HG03439 (cell line): Measurements from ENCODE around the gene ZNF618.

Experiments
- ATAC-seq: cut with Tn5 transposase; IDR thresholded peaks from one replicate; pipeline ENCODE4 v1.9.1; 2021; ENCODE audit warnings: mild to moderate bottlenecking, moderate library complexity; ENCODE audit not compliant: unreplicated experiment

ZNF618 gene

DNA sequence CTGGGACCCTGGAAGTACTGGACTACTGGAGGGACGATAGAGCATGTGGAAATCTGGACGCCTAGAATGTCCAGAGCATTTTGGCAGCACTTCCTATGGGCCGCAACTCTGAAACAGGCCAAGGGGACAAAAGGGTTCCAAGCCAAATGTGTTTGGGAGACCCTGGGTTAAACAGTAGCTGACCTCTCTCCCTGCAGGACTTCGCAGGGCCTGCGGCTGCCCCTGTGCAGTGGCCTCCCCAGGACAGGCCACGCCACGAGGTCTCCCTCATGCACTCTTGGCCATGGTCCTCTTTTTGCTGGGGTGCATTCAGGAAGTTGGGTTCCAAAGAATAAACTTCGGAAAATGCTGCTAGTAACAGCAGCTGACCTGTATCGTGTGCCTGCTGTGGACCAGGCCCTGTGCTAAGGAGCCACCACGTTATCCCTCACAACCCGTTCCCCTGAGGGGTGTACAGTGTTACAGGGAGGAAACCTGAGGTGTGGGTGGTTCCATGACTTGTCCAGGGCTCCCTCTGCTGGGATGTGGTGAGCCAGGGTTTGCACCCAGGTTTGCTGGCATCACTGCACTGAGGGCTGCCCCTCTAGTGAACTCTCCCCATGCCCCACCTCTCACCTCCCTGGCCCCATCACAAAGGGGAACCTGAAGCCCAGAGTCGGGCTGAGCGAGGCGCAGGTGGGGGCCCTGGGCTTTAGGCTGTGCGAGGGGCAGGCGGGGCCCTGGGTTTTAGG lies 122.6 kb downstream of the ZNF618 start:
- no peak for ATAC-seq

DNA sequence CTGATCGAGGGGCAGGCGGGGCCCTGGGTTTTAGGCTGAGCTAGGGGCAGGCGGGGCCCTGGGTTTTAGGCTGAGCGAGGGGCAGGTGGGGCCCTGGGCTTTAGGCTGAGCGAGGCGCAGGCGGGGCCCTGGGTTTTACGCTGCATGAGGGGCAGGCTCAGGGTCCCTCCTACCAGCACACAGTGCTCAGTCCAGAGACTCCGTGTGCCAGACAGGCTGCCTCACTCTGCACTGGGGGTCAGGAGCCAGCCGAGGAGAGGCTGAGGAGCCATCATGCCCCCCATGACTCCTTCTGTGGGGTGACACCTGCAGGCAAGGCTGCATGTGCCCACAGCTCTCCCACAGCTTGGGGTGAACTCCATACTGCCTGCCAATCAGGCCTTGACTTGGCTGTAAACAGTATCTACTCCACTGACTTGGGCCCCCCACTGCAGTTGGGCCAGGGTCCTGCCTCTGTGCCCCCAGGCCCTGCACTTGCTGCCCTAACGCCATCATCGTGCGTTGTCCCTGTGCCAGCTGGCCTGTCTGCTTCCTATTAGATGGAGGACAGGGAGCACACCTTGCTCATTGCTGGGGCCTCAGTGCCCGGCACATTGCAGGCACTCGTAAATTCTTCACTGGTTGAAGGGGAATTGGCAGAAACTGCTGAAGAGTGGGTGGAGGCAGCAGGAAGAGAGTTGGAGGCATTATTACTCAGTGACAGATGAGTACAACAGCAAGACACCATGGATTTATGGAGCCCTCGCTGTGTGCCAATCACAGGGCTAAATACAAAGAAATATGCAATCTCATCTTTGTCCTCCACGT lies 123.3 kb downstream of the ZNF618 start:
- ATAC-seq, result no peak

DNA sequence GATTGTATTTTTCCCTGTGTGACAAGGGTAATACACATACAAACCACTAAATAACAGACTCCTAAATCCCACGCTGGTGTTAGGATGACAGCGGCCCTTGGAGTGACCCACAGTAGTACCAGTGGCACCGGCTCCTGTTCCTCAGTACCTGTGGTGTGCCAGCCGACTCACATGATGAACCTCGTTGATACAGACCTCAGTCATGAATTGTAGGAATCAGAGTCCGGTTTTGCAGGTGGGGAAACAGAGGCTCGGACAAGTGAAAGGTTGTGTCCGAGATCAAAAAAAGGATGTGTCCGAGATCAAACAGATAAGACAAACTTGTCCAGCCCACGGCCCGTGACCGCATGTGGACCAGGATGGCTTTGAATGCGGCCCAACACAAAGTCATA lies 124.0 kb downstream of the ZNF618 start:
- no peak for ATAC-seq

DNA sequence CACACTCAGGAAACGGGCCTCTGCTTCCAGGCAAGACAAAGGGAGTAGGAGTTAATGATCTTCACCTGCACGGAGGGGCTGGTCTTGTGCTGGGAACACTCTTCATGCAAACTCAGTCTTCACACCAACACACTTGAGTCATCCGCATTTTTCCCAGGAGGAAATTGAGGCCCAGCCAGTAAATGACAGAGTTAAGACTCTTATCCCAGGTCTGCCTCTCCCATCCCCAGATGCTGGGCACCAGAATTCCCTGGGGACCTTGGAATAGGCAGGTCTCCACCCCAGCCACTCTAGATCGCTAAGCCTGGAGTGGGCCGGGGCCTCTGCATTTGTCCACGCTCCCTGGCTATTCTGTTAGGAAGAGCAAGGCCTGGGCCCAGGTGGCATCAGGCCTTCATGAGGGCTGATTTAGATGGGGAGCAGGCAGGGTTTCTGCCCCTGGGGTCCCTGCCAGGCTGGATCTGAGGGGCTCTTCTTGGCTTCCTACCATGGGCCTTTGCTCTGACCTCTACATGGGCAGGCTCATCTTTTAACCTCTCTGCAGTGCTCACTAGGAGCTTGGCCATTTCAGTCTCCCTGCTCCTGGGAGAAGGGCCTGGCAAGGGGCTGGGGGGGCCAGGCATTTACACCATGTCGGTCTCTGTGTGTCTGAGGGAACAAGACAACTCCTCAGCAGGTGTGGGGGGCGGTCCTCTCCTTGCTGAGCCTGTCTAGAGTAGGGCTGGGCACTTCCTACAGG lies 124.7 kb downstream of the ZNF618 start:
- no peak for ATAC-seq

DNA sequence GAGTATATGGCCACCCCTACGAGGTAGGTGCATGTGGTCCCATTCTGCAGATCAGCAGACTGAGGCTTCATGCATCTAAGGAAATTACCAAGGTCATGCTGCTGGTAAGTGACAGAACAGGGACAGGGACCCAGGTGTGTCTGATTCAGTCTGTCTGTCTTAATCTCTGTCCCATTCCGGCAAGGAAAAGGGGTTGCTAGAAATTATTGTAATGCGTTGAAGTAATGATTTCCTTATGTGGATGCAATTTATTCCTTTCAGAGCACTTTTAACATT lies 125.2 kb downstream of the ZNF618 start:
- ATAC-seq, result no peak

DNA sequence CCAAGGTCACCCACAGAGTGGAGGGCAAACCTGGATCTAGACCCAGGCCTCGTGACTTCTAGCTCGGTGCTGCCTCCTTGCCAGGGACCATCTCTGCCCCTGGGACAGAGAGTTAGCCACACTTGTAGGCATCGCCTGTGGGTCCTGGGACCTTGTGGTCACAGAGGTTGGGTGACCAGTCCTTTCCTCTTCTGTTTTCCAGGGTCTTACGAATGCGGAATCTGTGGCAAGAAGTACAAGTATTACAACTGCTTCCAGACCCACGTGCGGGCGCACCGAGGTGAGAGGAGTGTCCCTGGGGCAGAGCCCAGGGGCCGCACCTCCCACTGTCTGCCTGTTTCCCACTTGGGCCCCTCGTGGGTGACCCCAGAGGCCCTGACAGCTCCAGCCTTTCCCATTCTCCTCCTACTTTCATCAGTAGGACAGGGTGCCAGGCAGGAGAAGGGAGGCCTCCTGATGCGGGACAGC lies 125.7 kb downstream of the ZNF618 start:
- ATAC-seq, result no peak

DNA sequence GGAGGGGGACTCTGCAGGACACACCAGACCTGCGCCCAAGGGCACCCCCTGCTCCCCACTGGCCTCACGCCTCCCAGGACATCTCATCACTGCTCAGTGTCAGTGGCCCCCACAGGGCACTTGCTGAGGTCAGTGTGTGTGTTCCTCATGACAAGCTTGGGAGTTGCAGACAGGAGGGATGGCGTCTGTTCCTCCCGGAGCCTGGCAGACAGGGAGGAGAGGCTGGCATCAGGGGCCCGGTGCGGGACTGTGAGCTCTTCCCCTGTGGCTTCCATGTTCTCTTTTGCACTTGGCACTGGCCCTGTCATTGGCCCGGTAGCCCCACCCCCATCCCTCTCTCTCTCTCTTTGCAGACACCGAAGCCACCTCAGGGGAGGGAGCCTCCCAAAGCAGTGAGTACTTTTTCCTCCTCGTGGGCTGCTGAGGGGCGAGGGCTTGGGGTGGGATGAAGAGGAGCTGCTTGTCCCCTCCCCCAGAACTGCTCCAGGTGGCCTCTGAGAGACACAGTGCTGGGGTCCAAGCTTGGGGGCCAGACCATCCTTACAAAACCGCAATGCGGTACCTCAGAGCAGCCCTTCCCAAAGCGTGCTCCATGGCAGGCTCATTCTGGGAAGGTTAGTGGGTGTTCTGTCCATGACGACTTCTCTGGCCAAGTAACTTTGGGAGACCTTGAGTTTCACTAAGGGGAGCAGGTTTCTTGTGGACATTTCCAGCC lies 126.3 kb downstream of the ZNF618 start:
- ATAC-seq, result no peak

DNA sequence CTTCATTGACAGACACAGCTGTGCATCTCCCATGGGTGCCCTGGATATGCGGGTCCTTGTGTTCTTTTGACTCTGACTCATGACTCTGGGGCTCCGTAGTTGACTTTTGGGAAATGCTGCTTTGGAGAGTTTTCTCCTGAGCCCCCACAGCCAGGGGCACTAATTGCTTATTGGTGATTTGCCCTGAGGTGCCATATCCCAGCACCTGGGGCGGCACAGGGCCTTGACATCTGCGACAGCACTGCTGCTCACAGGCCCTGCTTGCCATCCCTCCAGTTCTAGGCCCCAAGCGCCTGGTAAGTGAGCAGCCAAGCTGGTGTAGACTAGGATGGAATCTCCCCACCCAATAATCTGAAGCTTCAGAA lies 126.9 kb downstream of the ZNF618 start:
- ATAC-seq, result no peak

DNA sequence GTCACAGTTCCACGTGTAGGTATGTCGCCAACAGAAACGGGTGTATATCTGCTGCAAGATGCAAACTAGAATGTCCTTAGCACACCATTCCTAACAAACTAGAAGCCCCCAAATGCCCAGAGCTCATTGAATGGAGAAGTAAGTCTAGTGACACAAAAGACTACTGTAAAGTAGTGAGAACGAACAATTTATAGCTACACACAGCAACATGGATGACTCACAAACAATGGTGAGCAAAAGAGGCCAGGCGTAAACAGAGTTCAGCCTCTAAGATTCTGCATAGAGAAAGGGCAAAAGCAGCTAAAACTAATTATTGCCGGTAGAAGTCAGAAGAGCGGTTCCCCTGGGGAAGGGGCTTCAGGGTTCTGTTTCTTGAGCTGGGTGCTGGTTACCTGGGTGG lies 127.2 kb downstream of the ZNF618 start:
- ATAC-seq, result no peak

DNA sequence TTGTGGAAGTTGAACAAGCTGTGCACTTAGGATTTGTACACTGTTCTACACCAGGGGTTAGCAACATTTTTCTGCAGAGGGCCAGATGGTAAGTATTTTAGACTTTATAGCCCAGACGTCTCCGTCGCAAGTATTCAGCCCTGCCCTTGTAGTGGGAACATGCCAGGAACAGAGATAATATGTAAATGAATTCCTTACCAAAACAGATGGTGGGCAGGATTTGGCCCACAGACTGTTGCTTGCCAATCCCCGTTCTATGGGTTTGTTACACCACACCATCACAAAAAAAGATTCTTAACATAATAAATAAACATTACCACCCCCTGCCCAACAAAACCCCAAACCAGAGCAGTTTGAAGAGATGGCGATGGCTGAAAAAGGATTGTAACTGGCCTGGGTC lies 127.6 kb downstream of the ZNF618 start:
- ATAC-seq, result no peak

DNA sequence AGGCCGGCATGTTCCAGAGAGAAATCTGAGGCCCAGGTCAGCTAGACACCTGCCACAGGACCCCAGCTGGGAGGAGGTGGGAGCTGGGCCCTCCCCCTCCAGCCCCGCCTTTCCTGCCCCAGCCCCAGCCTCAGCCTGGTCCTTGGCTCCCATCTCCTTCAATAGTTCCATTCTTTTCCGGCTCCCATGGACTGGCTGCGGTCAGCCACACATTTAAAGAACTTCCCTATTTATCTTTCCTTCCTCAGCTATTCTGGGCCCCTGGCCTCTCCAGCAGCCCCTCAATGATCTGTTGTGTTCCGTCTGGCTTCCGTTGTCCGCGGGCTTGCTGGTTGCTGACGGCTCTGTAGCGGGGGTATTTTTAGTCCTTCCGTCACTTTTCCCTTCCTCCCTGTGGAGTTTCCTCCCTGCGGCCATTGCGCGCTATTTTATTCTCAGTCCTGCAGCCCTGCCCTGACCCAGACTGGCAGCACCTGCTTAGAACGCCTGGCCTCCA lies 128.2 kb downstream of the ZNF618 start:
- ATAC-seq, result no peak

DNA sequence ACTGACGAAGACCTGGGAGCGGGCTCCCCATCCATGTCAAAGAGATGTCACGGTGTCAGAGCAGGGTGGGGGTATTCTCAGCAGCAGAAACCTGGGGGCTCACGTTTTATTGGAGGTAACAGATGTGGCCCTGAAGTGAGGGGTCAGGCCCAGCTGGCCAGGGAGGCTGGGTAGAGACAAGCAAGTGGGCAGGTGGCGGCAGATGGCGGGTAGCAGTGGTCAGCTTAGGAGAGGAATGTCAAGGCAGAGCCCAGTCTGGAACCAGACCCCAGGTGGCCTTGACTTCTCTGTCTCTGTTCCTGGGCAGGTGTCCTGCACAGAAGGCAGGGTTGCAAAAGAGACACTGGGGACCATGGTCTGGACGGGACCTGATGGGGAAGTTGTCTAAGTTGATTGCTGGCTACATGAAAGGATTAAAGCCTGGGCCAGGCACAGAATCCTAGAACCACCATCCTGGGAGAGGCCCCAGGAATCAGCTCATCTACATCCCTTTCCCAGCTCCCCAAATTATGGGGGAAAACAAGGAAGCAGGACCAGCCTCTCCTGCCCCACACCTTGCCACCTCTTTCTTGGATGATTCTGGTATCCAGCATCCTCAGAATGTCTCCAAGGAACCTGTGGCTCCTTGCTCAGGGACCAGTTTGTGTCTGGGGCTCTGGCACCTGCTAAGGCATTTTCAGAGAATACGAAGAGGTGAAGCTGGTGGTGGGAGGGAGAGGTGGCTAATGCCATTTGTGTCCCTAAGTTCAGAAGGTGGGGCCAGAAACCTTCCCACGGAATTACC lies 129.5 kb downstream of the ZNF618 start:
- no peak for ATAC-seq

DNA sequence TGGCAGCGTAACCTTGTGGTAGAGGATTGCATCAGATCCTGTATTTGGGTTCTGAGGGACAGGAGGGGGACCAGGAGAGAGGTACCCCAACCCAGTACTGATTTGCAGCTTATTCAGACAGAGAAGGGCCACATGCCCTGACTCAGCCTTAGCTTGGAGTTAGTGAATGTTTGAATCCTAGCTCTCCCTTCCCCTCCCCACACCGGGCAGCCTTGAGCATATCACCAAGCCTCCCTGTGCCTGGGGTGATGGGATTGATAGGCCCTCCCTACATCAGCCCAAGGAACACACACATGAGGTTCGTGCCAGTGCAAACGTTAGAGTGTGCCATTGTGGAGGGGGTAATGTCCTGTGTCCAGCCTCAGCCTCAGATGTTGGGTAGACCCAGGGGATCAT lies 130.0 kb downstream of the ZNF618 start:
- no peak for ATAC-seq

DNA sequence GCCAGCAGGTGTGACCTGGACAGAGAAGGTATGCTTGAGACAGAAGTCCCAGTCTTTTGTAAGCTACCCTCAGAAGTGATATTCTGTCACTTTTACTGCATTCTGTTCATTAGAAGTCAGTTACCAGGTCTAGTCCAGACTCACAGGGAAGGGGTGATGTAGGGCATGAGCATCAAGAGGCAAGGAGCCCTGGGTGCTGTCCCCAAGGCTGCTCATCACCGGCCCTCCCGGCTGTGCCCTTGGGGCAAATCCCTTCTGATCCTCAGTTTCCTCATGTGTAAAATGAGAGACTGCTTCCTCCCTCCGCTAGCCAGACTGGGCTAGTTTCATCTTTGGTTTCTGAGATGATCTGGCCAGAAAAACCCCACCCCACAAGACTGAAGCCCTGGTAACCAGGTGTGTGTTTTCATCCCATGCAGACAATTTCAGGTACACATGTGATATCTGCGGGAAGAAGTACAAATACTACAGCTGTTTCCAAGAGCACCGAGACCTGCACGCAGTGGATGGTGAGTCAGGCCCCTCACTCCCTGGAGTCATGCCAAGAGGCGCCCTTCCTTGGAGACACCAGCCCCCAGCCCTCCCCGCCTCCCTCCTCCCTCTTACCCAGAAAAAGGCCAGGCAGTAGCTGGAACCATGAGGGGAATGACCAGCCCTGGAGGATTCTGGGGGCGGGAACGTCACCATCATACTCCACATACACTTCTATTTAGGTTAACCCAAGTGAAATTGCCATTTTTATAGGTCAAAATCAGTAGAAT lies 131.0 kb downstream of the ZNF618 start:
- ATAC-seq, result no peak

DNA sequence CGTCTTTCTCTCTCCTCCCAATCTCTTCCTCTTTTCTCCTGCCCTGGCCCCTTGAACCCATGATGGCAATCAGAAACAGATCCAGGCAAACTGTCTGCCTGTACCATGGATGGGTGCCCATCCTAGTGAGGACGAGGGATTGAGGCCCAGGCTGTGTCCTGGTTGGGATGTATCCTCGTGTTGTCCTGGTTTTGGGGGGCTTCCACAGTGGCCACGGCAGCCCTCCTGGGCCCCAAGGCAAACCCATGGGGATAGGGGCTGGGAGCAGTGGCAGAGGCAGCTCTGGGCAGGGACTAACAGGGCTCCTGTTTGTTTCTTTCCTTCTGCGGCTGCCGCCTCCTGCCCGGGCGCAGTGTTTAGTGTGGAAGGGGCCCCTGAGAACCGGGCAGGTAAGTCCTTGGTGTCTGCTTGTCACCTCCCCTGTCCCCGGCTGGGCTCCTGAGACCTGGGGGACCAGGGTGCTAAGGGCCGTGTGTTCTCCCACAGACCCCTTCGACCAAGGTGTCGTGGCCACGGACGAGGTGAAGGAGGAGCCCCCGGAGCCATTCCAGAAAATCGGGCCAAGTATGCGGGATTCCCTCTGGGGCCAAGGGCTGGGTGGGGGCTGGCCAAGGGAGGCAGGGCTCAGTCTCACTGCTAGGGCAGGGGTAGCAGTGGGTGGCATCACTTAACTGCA lies 132.0 kb downstream of the ZNF618 start:
- ATAC-seq, result no peak

DNA sequence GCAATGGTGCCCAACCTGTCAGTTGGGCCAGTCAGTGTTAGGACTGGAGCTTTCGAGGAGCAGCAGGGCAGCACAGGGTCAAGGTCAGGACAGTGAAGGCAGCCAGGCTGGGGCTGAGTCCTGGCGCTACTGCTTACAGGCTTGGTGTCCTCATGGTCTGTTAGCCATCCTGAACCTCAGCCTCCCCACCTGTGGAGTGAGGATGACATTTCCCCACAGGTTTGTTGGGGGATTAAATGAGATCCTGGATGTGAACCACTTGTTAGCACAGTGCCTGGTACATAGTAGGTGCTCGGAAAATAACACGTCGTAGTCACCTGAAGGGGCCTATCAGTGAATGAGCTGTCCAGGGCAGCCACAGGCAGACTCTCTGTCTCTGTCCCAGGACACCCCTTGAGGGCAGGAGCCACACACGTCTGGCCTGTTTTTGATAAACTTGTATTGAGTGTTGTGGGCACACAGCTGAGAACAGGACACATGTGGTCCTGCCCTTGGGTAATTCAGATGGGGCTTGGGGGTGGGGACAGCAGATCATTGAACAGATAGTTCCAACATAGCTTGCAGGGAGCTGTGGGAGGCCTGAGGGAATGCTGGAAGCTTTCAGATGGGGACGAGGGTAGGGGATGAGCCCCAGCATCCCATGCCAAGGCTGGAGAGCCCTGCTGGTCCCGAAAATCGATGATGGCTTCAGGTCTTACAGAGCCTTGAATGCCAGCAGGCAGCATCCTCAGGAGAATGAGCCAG lies 132.7 kb downstream of the ZNF618 start:
- no peak for ATAC-seq

DNA sequence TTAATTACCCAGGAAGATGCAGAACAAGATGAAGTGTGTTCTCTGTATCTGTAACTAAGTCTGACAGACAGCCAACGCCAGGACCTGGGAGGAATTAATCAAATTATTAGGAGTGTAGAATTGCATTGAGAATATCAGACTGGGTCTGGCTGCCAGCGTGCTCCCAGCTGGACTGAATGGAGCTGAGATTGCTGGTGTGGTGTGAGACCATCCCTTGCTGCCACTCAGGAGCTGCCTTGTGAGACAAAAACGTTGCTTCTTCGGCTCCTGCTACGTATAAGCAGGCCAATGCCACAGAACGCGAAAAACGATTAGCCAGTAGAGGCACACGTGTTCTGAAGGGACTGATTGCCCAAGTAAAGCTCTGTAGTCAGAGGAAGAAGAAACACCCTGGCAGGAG lies 135.2 kb downstream of the ZNF618 start:
- ATAC-seq, result no peak

DNA sequence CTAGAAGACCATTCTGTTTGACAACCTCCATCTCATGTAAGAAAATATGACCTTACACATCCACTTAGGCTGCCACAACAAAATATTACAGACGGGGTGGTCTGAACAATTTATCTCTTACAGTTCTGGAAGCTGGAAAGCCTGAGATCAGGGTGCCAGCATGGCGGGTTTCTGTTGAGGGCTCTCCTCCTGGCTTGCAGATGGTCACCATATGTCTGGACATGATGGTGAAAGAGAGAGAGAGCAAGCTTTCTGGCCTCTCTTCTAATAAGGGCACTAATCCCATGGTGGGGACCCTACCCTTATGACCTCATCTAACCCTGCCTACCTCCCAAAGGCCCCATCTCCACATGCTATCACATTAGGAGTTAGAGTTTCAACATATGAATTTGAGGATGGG lies 136.0 kb downstream of the ZNF618 start:
- no peak for ATAC-seq
